ENCODE results near the gene OR5AN1. TPM values are rescaled to one million over a fixed set of nuclear protein-coding genes. Genes with fewer than 3 reads are reported as not detected.

Gene OR5AN1
- total RNA-seq, 4 donors from 2014 or later, result not detected

DNA sequence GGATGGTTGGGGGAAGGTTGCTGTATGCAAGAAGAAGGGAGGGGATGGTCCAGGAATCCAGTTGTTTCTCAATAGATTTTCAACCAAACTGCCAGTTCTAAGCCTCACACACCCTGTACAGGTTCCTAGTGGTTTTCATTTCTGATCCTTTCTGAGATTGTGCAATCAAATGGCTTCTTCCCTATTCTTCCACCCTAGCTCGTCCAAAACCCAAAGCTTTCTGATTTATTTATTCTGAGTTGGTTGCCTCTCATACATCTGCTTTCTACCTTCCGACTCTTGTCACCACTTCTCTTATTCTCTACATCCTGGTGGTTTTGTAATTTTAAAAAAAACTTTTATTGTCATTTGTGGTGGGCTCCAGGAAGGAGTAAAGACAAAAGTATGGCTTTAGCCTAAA lies 55.0 kb downstream of the OR5AN1 start:
- 64 to 72% methylated on average over 2 of the region's 2 CpGs for WGBS, 2 donors
- peaks cover 0 to 3% (median 0%) of the 10 kb centered on the region in 4 donors for H3K4me1 ChIP-seq

DNA sequence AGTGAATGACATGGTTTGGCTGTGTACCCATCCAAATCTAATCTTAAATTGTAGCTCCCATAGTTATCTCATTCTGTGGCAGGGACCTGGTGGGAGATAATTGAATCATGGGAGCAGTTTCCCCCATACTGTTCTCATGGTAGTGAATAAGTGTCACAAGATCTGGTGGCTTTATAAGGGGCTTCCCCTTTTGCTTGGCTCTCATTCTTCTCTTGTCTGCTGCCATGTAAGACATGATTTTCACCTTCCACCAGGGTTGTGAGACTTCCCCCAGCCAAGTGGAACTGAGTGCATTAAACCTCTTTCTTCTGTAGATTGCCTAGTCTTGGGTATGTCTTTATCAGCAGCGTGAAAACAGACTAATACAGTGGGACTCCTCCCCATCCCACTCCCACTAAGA lies 56.4 kb downstream of the OR5AN1 start:
- WGBS, 2 donors, result 89 to 91% methylated on average over 1 of the region's 1 CpG
- Histone ChIP-seq H3K9me3 (peaks cover 0 to 7% (median 0%) of the 10 kb centered on the region in 4 donors), H3K4me3 (no peak overlapping the region), H3K27ac (no peak overlapping the region), H3K4me1 (peaks cover 0 to 3% (median 0%) of the 10 kb centered on the region in 4 donors), H3K36me3 (no peaks in the 10 kb centered on the region), H3K27me3 (no peaks in the 10 kb centered on the region)
- TF ChIP-seq POLR2A (IDR thresholded peaks at IDR 0.05) (no peak), EP300 (IDR thresholded peaks at IDR 0.05) (no peak)
- TF ChIP-seq, protein P1, sequence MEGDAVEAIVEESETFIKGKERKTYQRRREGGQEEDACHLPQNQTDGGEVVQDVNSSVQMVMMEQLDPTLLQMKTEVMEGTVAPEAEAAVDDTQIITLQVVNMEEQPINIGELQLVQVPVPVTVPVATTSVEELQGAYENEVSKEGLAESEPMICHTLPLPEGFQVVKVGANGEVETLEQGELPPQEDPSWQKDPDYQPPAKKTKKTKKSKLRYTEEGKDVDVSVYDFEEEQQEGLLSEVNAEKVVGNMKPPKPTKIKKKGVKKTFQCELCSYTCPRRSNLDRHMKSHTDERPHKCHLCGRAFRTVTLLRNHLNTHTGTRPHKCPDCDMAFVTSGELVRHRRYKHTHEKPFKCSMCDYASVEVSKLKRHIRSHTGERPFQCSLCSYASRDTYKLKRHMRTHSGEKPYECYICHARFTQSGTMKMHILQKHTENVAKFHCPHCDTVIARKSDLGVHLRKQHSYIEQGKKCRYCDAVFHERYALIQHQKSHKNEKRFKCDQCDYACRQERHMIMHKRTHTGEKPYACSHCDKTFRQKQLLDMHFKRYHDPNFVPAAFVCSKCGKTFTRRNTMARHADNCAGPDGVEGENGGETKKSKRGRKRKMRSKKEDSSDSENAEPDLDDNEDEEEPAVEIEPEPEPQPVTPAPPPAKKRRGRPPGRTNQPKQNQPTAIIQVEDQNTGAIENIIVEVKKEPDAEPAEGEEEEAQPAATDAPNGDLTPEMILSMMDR (IDR thresholded peaks at IDR 0.05), result no peak
- no peak for DNase-seq (ENCODE audit: low spot score in 2 of 2)

More for the DNA sequence above, 55.0 kb downstream of the OR5AN1 start:
- Histone ChIP-seq H3K27ac (no peak overlapping the region), H3K4me3 (no peak overlapping the region), H3K9me3 (peaks cover 0 to 22% (median 0%) of the 10 kb centered on the region in 4 donors), H3K36me3 (no peaks in the 10 kb centered on the region), H3K27me3 (no peaks in the 10 kb centered on the region)
- TF ChIP-seq POLR2A (IDR thresholded peaks at IDR 0.05) (no peak), EP300 (IDR thresholded peaks at IDR 0.05) (no peak)
- TF ChIP-seq, protein P1 (IDR thresholded peaks at IDR 0.05), result no peak
- no peak for DNase-seq (ENCODE audit: low spot score in 2 of 2)

DNA sequence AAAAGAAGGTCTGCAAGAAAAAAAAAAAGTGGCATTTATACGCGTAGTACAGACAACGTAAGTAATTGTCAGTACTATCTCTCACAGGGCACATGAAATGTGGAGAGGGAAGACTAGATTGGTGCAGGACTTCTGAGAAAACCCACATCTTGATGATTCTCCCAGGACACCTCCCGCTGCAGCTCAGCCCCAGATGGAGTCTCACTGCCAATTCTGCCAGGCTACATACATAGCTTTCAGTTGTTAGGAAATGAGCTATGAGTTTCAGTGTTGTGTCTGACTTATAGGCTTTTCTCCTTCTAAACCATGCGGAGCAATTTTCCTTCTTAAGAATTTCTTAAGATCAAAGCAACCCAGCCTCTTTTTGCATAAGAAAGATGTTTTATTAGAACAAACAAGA lies 57.9 kb downstream of the OR5AN1 start:
- no peak for DNase-seq (ENCODE audit: low spot score in 2 of 2)
- no peak for TF ChIP-seq EP300 (IDR thresholded peaks at IDR 0.05)
- TF ChIP-seq, protein P1 (IDR thresholded peaks at IDR 0.05), result no peak
- TF ChIP-seq POLR2A (IDR thresholded peaks at IDR 0.05), result no peak
- Histone ChIP-seq H3K36me3 (no peaks in the 10 kb centered on the region), H3K27me3 (no peaks in the 10 kb centered on the region), H3K4me1 (peaks cover 0 to 3% (median 0%) of the 10 kb centered on the region in 4 donors), H3K4me3 (no peak overlapping the region), H3K27ac (no peak overlapping the region), H3K9me3 (no peaks in the 10 kb centered on the region)
- WGBS, 2 donors, result 79 to 88% methylated on average over 5 of the region's 5 CpGs

DNA sequence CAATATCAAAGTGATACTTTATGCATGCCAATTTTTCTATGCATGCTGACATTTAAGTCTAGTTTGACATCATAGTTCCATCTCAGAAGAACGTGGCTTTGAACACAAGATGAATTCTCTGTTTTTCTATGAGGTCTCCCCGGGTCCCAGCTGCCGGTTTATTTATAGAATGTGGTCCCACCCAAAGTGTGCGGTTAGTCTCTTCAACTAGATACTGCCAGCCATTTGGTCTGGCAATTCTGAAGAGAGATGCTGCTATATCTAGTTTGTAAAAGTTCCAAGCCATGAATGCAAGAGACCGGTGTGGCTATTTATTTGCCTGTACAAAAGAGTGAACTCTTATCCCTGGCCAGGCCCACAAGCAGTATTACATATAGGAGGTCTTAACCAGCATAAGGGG lies 58.3 kb downstream of the OR5AN1 start:
- TF ChIP-seq, protein P1 (IDR thresholded peaks at IDR 0.05), result no peak
- TF ChIP-seq EP300 (IDR thresholded peaks at IDR 0.05), result no peak
- DNase-seq (ENCODE audit: low spot score in 2 of 2), result no peak
- Histone ChIP-seq H3K27me3 (no peaks in the 10 kb centered on the region), H3K4me3 (no peak overlapping the region), H3K27ac (no peak overlapping the region), H3K9me3 (no peaks in the 10 kb centered on the region), H3K36me3 (no peaks in the 10 kb centered on the region), H3K4me1 (peaks cover 0 to 3% (median 0%) of the 10 kb centered on the region in 4 donors)
- 30 to 38% methylated on average over 5 of the region's 5 CpGs for WGBS, 2 donors

DNA sequence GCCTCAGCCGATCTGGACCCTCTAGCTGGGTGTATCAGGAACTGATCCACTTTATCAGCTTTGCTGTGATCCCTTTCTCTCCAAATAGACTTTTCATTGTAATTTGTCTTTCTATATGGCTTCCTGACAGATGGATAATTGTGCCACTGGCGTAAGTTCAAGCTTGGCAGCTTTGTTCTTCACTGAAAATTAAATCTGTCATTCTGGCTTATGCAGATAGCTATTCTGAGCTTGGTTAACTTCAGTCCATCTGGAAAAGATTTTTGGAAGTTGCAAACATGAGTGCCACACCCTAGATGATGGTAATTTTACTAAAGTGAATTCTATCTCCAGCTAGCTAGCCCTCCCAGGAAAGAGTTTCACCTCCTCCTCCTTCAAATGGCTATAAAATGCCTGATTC lies 59.5 kb downstream of the OR5AN1 start:
- TF ChIP-seq, protein P1 (IDR thresholded peaks at IDR 0.05), result no peak
- TF ChIP-seq EP300 (IDR thresholded peaks at IDR 0.05) (no peak), POLR2A (IDR thresholded peaks at IDR 0.05) (no peak)
- H3K4me1 ChIP-seq, result peaks cover 0 to 3% (median 0%) of the 10 kb centered on the region in 4 donors
- no peaks in the 10 kb centered on the region for H3K36me3 ChIP-seq
- no peak for DNase-seq (ENCODE audit: low spot score in 2 of 2)
- no peak overlapping the region for H3K27ac ChIP-seq
- no peak overlapping the region for H3K4me3 ChIP-seq
- H3K27me3 ChIP-seq, result no peaks in the 10 kb centered on the region
- H3K9me3 ChIP-seq, result no peaks in the 10 kb centered on the region
- 53 to 56% methylated on average over 2 of the region's 2 CpGs for WGBS, 2 donors

Other genes starting within 250 kb of the OR5AN1 start
- gene FAM111A, start 216.0 kb upstream of the OR5AN1 start, total RNA-seq, result 10 to 100 TPM; 24.3 to 76.9 (median 40.3) TPM
- gene DTX4, start 186.8 kb upstream of the OR5AN1 start, total RNA-seq, result 10 to 100 TPM; 17.7 to 34.5 (median 25.8) TPM
- gene MPEG1, start 146.0 kb upstream of the OR5AN1 start, total RNA-seq, result 10 to 100 TPM in 1 of 4 donors, 1 to 10 TPM in 3; 7.0 to 12.3 (median 9.6) TPM
- gene OR5A2, start 67.5 kb downstream of the OR5AN1 start, total RNA-seq, result not detected
- gene OR5A1, start 77.6 kb downstream of the OR5AN1 start, total RNA-seq, result not detected
- not detected for gene OR4D6, start 98.1 kb downstream of the OR5AN1 start, total RNA-seq
- not detected for gene OR4D10, start 114.4 kb downstream of the OR5AN1 start, total RNA-seq
- gene OR4D11, start 144.7 kb downstream of the OR5AN1 start, total RNA-seq, result not detected
- not detected for gene OR4D9, start 152.6 kb downstream of the OR5AN1 start, total RNA-seq

Data from tibial nerve (tissue), 4 donors.